ENCODE measurements around the gene EMSY.
"Not testable (repeated sequence)": the region's sequence is repeated elsewhere in the genome, so short reads cannot be mapped to it uniquely, and the experiment has no call there.

EMSY gene

GRCh38 chr11:76589477-76589876 is 144.7 kb downstream of the EMSY start:
- DNase-seq (no peak), ATAC-seq (no peak)
- Mint-ChIP-seq H3K4me1 (peaks cover 66% of the 10 kb centered on the region), H3K27ac (peak overlapping the region; percentile 90 to 96), H3K4me3 (peak overlapping the region in 1 of 2 donors; percentile 25), H3K9me3 (peaks cover 0 to 5% of the 10 kb centered on the region in 2 donors), H3K27me3 (peaks cover 33% of the 10 kb centered on the region)

- Mint-ChIP-seq H3K27ac (peak overlapping the region; percentile 55 to 82), H3K27me3 (peaks cover 38% of the 10 kb centered on the region), H3K4me1 (peaks cover 74% of the 10 kb centered on the region), H3K4me3 (no peak overlapping the region), H3K9me3 (peaks cover 0 to 5% of the 10 kb centered on the region in 2 donors)
- no peak for DNase-seq
- no peak for ATAC-seq
These were observed 145.4 kb downstream of the EMSY start for GRCh38 chr11:76589964-76590950.

- H3K27me3 Mint-ChIP-seq = peaks cover 35% of the 10 kb centered on the region
- no peak for DNase-seq
- H3K4me1 Mint-ChIP-seq = peaks cover 77% of the 10 kb centered on the region
- H3K9me3 Mint-ChIP-seq = no peaks in the 10 kb centered on the region
- H3K4me3 Mint-ChIP-seq = no peak overlapping the region
- ATAC-seq = no peak
- peak overlapping the region in 1 of 2 donors; percentile 49 for H3K27ac Mint-ChIP-seq
These were observed 146.6 kb downstream of the EMSY start for GRCh38 chr11:76591416-76591815.

DNA sequence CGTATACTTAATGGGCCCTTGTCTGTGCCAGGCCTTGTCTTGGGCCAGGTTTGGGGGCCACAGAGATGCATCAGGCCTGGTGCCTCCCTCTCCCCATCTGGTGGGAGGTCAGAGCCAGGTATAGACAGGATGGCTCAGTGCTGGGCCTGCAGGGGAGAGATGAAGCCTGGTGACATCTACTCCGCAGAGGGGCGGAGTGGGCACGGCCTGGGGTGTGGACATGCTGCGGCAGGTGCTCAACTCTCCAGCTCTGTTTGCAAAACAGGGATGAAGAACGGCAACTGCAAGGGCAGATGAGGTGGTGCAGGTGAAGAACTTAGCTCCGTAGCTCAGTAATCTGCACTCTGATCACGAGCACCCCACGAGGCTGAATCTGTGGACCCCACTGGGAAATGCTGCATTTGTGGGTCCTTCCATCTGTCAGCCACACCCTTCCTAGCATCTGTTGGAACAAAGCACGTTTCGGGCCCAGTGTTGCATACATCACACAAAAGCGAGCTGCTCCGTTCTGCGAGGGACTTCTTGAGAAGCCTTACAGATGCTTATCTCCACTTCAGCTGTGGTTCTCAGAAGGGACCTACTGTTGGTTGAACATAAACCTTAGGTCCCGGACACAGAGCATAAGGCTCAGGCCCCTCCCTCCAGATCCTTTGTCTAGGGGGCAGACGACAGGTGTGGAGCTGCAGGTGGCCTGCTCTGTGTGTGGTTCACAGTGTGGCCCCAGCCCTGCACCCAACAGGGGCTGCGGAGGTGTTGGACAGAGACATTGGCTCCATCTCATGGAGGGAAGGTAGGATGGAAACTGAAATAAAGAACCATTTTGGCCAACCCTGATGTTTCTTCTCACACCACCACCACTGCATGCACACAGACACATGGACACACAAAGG is 147.5 kb downstream of the EMSY start:
- Mint-ChIP-seq H3K9me3 (no peaks in the 10 kb centered on the region), H3K27ac (peak overlapping the region in 1 of 2 donors; percentile 49)

DNA sequence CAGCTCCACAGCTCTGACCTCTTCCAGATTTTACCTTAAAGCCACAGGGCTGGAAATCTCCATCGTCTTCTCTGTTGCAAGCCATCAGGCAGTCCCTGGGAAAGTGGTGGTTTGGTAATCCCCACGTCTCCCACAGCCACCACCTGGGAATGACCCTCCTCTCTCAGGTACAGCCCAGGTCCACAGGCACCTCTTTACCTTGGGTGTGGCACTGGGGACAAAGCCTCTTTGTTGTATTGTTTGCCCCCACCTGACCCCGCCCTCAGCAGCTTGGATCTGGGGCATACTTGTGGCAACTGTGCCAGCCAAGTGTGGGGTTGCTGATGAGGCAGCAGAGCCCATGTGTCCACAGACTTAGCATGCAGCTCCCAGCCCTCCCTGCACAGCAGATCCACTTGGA is 148.1 kb downstream of the EMSY start:
- H3K4me3 Mint-ChIP-seq = no peak overlapping the region
- H3K27me3 Mint-ChIP-seq = peaks cover 42% of the 10 kb centered on the region
- peak overlapping the region in 1 of 2 donors; percentile 86 for H3K27ac Mint-ChIP-seq

More for the DNA sequence above, 147.5 kb downstream of the EMSY start:
- no peak for DNase-seq
- Mint-ChIP-seq H3K4me3 (no peak overlapping the region), H3K4me1 (peaks cover 78% of the 10 kb centered on the region), H3K27me3 (peaks cover 36% of the 10 kb centered on the region)
- no peak for ATAC-seq

GRCh38 chr11:76595091-76595490 is 150.3 kb downstream of the EMSY start:
- not testable (repeated sequence) for DNase-seq, H3K27ac Mint-ChIP-seq, H3K4me3 Mint-ChIP-seq, H3K9me3 Mint-ChIP-seq, ATAC-seq
- Mint-ChIP-seq H3K27me3 (peaks cover 42% of the 10 kb centered on the region), H3K4me1 (peaks cover 78% of the 10 kb centered on the region)

More for the DNA sequence above, 148.1 kb downstream of the EMSY start:
- DNase-seq = no peak
- ATAC-seq = no peak
- Mint-ChIP-seq H3K9me3 (no peaks in the 10 kb centered on the region), H3K4me1 (peaks cover 81% of the 10 kb centered on the region)

GRCh38 chr11:76596652-76597051 is 151.8 kb downstream of the EMSY start:
- Mint-ChIP-seq H3K27ac (peak overlapping the region in 1 of 2 donors; percentile 81), H3K4me1 (peaks cover 63% of the 10 kb centered on the region)

DNA sequence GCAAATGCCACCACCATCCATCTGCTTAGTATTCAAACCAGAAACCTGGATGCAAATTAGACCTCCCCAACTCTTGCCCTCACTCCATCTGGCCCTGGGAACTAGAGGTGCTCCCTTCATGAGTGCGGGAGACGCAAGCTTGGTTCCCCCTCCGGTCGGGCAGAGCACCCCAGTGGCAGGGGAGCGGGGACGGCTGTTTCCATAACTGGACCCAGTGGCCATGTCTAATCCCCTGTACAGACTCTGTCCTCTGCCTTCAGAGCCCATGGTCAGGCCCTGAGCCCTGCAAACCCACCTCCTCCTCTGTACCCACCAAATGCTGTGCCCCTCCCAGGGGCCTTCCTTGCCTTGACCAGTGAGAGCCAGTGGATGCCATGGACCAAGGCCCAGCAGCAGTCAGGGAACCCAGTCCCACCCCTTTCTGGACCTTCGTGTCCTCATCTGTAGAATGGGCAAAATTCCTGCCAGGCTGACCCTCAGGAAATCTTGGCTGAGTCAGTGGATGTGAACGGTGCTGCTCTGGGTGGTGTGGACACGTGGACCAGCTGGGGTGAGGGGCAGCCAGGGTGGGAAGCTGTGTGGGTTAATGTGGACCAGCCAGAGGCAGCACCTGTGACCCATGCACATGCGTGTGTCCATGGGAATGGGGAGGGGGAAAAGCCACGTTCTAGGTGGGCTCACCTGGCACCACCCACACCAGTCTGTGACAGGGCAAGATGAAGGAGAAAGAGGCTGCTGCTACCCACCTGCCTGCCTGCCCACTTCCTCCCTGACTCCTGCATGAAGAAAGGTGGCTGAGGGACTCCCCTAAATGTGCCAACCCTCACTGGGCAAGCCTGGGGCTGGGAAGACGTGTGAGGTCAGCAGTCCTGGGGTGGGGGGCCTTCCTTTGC is 153.0 kb downstream of the EMSY start:
- ATAC-seq (peak; percentile 67), DNase-seq (no peak)
- peaks cover 57% of the 10 kb centered on the region for H3K4me1 Mint-ChIP-seq
- H3K27ac Mint-ChIP-seq = peak overlapping the region; percentile 35 to 75
- peaks cover 37% of the 10 kb centered on the region for H3K27me3 Mint-ChIP-seq
- H3K4me3 Mint-ChIP-seq = no peak overlapping the region
- H3K9me3 Mint-ChIP-seq = no peaks in the 10 kb centered on the region

More at GRCh38 chr11:76596652-76597051, 151.8 kb downstream of the EMSY start:
- no peaks in the 10 kb centered on the region for H3K9me3 Mint-ChIP-seq
- no peak overlapping the region for H3K4me3 Mint-ChIP-seq
- DNase-seq = no peak
- peaks cover 40% of the 10 kb centered on the region for H3K27me3 Mint-ChIP-seq
- ATAC-seq = no peak

GRCh38 chr11:76598426-76598839 is 153.6 kb downstream of the EMSY start:
- no peaks in the 10 kb centered on the region for H3K9me3 Mint-ChIP-seq
- peak overlapping the region; percentile 22 to 75 for H3K27ac Mint-ChIP-seq
- H3K27me3 Mint-ChIP-seq = peaks cover 34% of the 10 kb centered on the region
- peaks cover 51% of the 10 kb centered on the region for H3K4me1 Mint-ChIP-seq
- peak in 1 of 2 donors; percentile 46 for DNase-seq
- peak; percentile 81 for ATAC-seq
- peak overlapping the region in 1 of 2 donors; percentile 8 for H3K4me3 Mint-ChIP-seq

DNA sequence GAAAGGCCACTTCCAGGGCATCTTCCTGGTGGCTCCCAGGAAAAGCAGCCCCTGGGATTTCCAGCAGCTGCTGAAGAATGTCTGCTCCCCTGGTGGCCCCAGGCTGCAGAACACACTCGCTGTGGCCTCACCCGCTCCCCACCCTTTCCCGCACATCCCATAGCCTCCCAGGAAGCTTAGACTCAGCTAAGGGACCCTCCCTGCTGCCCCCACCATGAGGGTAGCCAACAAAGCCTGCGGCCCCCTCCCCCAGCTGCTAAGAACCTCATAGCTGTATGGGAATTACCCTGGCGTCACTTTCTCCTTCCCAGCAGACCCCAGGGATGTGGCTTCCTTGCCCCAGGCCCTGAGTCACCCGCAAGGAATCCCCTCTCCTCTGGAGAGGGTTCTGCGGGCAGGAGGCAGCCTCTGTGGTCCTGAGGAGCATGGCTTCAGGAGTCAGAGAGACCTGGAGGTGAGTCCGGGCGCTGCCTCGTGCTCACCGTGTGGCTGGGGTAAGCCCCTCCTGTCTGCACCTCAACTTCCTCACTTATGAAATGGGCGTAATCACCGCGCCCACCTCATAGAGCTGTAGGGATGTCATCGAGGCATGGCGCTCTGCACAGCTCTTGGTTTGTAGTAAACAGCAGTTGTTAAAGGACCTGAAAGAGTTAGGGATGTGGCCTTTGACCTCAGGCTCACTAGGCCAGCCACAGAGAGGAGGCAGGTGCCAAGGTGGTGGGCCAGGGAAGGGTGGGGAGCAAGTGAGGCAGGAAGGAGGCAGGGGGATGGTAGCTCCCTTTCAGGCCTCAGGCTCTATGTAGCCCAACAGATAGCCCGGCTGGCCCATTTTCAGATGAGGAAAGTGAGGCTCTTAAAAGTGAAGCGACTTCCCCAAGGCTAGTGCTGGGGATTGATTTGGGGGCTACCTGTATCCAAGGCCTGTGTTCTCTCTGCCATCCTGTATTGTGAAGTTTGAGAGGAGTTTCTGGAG is 154.5 kb downstream of the EMSY start:
- no peak for DNase-seq
- Mint-ChIP-seq H3K27ac (no peak overlapping the region), H3K9me3 (no peaks in the 10 kb centered on the region), H3K4me1 (peaks cover 44% of the 10 kb centered on the region), H3K27me3 (peaks cover 28% of the 10 kb centered on the region), H3K4me3 (no peak overlapping the region)
- ATAC-seq = no peak

- peaks cover 35% of the 10 kb centered on the region for H3K4me1 Mint-ChIP-seq
- no peak overlapping the region for H3K4me3 Mint-ChIP-seq
- DNase-seq (no peak), ATAC-seq (no peak)
- no peak overlapping the region for H3K27ac Mint-ChIP-seq
- H3K9me3 Mint-ChIP-seq = no peaks in the 10 kb centered on the region
- H3K27me3 Mint-ChIP-seq = peaks cover 19% of the 10 kb centered on the region
These were observed 155.4 kb downstream of the EMSY start for GRCh38 chr11:76600124-76600655.

DNA sequence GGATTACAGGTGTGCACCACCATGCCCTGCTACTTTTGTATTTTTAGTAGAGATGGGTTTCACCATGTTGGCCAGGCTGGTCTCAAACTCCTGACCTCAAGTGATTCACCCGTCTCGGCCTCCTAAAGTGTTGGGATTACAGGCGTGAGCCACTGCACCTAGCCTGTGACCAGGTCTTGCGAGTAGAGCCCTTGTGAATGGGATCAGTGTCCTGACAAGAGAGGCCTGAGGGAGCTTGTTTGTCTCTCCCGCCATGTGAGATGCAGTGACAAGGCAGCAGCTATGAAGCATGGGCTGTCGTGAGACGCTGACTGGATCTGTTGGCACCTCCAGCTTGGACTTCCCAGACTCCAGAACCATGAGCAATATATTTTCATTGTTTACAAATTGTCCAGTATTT is 156.5 kb downstream of the EMSY start:
- H3K27me3 Mint-ChIP-seq = peaks cover 16% of the 10 kb centered on the region

DNA sequence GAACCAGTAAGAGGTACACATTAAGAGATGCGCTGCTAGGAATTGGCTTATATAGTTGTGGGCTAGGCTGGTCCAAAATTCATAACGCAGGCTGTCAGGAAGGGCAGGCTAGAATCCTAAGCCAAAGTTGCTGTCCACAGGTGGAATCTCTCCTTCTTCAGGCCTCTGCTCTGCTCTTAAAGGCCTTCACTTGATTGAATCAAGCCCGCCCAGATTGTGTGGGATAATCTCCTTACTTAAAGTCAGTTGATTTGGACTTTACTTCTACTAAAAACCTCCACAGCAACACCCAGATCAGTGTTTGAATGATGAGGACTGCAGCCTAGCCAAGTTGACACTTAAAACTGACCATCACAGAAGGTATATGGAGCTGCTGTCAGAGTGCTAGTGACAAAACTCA is 156.9 kb downstream of the EMSY start:
- Mint-ChIP-seq H3K27ac (no peak overlapping the region), H3K4me3 (no peak overlapping the region), H3K9me3 (no peaks in the 10 kb centered on the region), H3K4me1 (peaks cover 39% of the 10 kb centered on the region), H3K27me3 (peaks cover 16% of the 10 kb centered on the region)
- ATAC-seq = no peak
- no peak for DNase-seq

More for the DNA sequence above, 156.5 kb downstream of the EMSY start:
- ATAC-seq (no peak), DNase-seq (no peak)
- H3K4me1 Mint-ChIP-seq = peaks cover 34% of the 10 kb centered on the region
- no peak overlapping the region for H3K4me3 Mint-ChIP-seq
- no peaks in the 10 kb centered on the region for H3K9me3 Mint-ChIP-seq
- H3K27ac Mint-ChIP-seq = no peak overlapping the region

Data from stimulated activated naive CD8-positive, alpha-beta T cell treated with anti-CD3 and anti-CD28 coated beads, Interleukin-15, amount 100 ng/mL, for 72 hours (primary cell).